GM18502 (cell line): ENCODE data around the gene ST3GAL2.
"Not testable (repeated sequence)": the region's sequence is repeated elsewhere in the genome, so short reads cannot be mapped to it uniquely, and the experiment has no call there.

Experiments used
- ATAC-seq: cut with Tn5 transposase; IDR thresholded peaks from one replicate; pipeline ENCODE4 v1.9.1; 2021; ENCODE audit warnings: mild to moderate bottlenecking; ENCODE audit not compliant: unreplicated experiment, poor library complexity

Gene ST3GAL2

DNA sequence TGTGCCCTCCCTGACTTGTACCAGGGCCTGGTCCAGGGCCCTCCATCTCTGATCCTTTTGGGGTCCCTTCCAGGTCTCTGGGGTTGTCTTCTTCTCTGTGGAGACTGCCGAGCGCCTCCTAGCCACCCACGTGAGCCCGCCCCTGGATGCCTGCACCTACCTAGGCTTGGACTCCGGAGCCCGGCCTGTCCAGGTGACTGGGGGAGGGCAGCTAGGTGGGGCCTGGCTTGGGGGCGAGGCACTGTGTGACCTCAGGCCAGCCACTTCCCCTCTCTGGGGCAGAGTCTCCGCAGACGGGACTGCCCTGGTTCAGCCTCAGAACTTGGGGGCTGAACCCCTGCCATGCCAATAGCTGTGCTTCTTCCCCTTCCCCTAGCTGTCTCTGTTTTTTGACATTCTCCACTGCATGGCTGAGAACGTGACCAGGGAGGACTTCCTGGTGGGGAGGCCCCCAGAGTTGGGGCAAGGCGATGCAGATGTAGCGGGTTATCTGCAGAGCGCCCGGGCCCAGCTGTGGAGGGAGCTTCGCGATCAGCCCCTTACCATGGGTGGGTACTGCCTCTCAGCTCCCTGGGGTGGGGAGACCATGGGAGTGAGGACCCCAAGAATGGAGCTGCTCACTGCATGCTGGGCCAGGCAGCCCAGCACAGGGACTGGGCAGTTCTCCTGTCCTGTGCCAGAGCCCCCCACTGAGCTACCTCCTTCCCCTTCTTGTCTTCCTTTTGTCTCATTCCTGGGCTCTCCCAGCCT is 30.1 kb upstream of the ST3GAL2 start:
- ATAC-seq: no peak

DNA sequence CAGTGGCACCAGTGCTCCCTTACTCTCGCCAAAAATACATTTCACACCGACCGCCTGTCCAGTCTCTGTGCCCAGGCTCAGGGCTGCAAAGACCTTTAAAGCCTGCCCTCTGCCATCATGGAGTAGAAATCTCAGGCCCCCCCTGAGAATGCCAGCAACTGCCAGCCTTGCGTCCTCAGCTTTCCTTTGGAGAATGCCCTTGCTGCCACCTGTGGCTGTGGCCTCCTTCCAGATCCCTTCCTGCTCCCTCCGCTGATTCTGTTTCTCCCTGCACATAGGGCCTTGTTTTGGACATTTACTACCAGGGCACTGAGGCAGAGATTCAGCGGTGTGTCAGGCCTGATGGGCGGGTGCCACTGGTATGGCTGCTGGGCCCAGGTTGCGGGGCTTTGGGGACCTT is 28.7 kb upstream of the ST3GAL2 start:
- no peak for ATAC-seq

DNA sequence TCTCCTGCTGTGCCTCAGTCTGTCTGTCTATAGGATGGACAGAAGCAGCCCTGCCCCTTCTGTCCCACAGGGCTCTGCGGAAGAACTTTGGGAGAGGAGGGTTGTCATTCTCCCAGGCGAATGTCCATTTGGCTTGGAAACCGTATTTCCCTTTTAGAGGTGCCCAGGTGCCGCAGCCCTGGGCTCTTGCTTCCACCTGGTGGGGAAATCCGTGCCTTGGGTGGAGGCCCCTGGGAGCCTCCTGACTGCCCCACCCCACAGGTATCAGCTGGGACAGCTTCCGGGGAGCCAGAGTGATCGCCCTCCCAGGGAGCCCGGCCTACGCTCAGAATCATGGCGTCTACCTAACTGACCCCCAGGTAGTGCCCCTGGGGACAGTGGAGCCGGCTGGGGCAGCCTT is 28.2 kb upstream of the ST3GAL2 start:
- ATAC-seq: no peak

DNA sequence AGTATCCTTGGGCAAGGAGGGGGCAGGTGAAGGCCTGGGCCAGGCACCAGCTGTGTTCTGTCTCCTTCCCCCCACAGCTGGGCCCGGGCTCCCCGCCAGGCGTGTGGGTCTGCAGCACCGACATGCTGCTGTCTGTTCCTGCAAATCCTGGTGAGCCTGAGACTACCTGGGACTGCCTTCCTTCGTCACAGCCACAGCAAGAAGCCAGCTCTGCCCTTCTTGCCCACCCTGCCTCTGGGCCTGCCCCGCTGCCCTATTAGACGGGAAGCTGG is 27.8 kb upstream of the ST3GAL2 start:
- no peak for ATAC-seq

DNA sequence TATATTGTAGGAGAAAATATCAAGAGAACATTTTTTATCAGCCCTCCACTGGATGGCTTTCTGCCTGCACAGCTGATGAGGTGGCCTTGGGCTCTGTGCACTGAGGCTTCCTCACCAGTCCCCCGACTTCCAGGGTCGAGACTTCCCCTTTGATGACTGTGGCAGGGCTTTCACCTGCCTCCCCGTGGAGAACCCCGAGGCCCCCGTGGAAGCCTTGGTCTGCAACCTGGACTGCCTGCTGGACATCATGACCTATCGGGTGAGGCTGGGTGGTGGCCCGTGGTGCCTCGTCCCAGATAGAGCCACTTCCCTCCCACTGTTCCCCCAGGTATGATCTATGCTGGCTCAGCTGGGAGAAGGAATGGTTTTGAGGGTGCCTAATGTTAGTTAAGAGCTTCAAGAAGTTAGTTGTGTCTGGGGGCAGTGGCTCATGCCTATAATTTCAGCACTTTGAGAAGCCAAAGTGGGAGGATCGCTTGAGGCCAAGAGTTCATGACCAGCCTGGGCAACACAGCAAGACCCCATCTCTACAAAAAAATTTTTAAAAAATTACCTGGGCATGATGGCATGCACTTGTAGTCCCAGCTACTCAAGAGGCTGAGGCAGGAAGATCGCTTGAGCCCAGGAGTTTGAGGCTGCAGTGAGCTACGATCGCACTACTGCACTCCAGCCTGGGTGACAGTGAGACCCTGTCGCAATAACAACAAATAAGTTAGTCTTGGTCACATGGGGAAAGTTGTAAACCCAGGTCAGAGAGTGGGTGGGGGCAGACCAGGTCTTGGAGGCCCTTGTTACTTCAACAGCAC is 27.3 kb upstream of the ST3GAL2 start:
- ATAC-seq: no peak

DNA sequence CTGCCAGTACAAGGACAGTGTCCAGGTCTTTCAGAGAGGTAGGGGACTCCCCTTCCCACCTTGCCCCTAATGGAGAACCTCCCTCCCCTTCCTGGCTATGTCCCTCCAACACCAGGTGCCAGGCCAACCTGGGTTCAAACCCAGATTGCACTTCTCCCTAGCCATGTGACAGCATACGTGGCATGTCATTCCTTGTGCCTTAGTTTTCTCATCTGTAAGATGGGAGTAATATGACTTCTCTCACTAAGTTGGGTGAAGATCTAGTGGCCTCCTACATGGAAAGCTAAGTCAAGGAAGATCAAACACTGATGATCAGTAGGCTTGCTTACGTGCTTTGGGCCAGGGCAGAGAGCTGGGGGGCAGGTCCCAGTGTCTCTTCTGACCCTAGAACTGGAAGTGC is 24.3 kb upstream of the ST3GAL2 start:
- no peak for ATAC-seq

DNA sequence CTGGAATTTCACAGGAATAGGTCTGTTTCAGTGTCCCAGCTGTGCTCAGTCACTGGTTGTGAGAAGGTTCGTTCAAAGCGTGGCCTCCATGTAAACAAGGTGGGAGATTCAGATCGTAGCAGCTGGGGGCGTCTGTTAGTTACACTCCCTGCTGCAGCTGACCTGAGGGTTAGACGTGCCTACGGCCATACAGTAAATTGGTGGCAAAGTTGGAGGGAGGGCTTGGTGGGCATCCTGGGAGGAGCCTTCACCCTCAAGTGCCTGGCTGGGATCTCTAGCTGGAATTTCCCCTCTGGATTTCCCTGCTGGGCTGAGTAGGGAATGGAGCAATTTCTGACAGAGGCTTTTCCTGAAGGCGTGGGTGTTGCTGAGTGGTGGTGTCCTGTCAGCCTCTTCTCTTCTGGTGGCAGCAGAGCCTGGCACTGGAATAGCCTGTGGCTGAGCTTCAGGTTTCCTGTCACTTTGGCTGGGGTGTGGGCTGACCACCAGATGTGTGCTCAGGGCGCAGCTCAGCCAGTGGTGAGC is 21.9 kb upstream of the ST3GAL2 start:
- no peak for ATAC-seq

DNA sequence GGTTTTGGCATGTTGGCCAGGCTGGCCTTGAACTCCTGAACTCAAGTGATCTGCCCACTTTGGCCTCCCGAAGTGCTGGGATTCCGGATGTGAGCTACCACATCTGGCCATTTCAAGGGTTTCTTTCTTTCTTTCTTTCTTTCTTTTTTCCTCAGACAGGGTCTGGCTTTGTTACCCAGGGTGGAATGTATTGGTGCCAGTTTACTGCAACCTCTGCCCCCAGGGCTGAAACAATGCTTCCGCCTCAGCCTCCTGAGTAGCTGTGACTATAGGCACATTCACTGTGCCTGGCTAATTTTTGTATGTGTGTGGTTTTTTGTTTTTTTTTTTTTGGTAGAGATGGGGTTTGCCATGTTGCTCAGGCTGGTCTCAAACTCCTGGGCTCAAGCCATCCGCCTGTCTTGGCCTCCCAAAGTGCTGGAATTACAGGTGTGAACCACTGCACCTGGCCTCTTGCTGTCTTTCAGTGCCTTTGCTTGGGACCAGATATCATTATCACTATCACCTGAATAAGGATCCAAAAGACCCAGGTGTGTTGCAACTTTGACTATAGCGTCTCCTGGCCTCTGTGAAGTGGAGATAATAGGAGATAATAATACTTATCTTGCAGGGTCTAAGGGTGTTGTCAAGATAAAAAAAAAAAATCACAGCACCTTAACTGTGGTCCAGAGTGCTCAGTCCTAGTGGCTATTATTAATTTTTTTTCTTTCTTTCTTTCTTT is 18.7 kb upstream of the ST3GAL2 start:
- ATAC-seq: no peak

DNA sequence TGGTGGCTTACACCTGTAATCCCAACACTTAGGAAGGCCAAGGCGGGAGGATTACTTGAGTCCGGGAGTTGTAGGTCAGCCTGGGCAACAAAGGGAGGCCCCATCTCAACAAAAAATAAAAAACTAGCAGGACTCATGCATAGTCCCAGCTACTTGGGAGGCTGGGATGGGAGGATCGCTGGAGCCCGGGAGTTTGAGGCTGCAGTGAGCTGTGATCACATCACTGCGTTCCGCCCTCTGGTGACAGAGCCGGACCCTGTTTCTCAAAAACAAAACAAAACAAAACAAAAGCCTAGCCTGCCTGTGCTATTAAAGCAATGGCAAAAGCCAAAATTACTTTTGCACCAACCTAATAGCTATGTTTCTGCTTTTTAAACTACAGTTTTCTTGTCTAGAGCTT is 17.0 kb upstream of the ST3GAL2 start:
- no peak for ATAC-seq

DNA sequence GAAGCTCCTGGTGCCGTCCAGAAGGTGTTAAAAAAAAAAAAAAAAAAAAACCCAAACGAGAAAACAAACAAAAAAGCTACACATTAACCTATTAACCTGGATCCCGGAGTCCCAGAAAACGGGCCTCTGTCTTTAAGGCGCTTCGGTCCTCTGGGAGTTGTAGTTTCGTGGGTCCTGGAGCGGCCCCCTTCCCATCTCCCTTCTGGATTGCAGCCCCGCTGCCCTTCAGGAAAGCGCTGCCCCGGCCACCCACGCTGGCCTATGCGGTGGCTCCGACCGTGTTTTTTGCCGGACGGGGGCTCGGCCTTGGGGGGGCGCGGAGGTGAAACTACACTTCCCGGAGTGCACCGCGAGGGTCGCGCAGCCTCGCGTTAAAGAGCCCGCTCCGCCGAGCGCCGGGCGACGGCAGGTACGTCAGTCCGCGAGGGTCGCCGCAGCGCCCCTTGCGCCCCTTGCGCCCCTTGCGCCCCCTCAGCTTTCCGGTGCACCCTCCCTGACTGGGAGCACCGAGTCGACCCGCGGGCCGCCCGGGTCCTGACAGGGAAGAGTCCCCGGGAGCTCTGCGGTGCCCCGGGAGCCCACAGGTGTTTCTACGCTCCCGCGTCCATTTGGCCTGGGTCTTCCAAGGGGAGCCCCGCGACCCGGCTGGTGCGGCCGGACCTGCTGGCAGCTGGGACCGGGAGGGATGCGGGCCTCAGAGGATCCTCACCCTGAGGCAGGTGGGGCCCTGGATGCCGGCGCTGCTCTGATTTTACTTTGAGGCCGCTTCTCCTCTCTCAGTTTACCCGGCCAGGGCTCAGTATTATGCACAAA is 15.5 kb upstream of the ST3GAL2 start, which contains the start of gene FCSK:
TSS of gene FCSK (plus strand) at position 374 of the 813 bp plus-strand sequence. CDS start 8,596 bp downstream, outside the sequence.
- peak; percentile 84 for ATAC-seq

DNA sequence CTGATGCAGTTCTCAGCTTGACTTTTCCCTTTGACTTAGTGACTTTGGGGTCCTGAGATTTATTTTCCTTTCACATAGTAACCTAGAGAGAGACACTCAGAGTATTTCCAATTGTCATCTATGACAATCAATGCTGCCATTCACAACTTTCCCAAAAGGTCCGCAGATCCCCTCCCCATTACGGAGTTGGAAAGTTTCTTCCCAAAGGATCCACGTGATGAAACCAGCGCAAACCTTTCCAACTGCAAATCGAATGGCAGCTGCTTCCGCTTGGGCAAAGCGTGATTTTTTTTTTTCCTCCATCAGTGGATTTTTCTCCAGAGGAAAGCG is 15.0 kb upstream of the ST3GAL2 start:
- peak; percentile 11 for ATAC-seq

DNA sequence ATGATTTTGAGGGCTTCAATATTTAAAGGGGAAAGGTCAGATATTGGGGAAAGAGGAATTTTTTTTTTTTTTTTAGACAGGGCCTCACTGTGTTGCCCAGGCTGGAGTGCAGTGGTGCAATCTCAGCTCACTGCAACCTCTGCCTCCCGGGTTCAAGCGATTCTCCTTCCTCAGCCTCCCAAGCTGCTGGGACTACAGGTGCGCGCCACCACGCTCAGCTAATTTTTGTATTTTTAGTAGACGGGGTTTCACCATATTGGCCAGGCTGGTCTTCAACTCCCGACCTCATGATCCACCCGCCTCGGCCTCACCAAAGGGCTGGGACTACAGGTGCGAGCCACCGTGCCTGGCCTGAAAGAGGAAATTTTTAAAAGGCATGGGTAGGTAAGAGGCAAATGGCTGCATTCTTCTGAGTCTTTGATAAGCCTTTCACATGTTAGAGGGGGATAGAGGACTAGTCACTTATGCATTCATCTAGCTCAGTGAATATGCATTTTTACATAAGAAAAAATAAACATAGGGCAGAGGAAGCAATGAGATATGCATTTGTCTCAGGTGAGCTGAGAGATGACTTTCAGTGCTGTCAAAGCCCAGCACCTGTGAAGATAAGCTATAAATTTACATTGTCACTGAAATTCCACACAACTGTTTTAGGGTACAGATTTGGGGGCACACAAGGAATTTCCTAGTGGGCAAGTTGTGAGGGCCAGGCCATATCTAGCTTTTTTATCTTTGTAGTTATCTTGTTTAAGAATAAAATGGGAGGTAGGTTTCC is 14.4 kb upstream of the ST3GAL2 start:
- ATAC-seq: no peak

DNA sequence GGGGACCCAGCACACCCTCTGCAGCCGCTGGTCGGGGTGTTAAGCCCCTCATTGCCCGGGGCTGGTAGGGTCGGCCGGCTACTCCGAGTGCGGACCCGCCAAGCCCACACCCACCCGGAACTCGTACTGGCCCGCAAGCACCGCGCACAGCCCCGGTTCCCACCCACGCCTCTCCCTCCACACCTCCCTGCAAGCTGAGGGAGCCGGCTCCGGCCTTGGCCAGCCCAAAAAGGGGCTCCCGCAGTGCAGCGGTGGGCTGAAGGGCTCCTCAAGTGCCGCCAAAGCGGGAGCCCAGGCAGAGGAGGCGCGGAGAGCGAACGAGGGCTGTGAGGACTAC is 12.1 kb upstream of the ST3GAL2 start:
- ATAC-seq: not testable (repeated sequence)

DNA sequence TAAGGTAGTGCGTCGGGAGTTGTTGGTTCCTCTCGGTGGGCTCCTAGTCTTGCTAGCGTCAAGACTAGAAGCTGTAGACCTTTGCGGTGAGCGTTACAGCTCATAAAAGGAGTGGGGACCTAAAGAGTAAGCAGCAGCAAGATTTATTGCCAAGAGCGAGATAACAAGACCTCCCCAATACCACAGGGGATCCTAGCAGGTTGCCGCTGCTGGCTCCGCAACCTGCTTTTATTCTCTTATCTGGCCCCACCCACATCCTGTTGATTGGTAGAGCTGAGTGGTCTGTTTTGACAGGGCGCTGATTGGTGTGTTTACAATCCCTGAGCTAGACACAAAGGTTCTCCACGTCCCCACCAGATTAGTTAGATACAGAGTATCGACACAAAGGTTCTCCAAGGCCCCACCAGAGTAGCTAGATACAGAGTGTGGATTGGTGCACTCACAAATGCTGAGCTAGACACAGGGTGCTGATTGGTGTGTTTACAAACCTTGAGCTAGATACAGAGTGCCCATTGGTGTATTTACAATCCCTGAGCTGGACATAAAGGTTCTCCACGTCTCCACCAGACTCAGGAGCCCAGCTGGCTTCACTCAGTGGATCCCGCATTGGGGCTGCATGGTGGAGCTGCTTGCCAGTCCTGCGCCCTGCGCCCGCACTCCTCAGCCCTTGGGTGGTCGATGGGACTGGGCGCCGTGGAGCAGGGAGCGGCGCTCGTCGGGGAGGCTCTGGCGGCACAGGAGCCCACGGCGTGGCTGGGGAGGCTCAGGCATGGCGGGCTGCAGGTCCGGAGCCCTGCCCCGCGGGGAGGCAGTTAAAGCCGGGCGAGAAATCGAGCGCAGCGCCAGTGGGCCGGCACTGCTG is 11.5 kb upstream of the ST3GAL2 start:
- not testable (repeated sequence) for ATAC-seq

DNA sequence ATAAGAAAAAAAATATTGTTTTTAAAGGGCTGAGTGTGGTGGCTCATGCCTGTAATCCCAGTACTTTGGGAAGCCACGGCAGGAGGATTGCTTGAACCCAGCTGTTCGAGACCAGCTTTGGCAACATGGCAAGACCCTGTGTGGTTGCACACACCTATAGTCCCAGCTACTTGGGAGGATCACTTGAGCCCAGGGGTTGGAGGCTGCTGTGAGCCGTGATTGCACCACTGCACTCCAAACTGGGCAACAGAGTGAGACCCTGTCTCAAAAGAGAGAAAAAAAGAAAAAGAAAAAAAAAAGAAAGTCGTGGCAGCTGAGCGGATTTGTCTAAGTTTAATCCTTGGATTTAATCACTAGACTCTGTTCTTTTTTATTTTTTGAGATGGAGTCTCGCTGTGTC is 9.2 kb upstream of the ST3GAL2 start:
- no peak for ATAC-seq

DNA sequence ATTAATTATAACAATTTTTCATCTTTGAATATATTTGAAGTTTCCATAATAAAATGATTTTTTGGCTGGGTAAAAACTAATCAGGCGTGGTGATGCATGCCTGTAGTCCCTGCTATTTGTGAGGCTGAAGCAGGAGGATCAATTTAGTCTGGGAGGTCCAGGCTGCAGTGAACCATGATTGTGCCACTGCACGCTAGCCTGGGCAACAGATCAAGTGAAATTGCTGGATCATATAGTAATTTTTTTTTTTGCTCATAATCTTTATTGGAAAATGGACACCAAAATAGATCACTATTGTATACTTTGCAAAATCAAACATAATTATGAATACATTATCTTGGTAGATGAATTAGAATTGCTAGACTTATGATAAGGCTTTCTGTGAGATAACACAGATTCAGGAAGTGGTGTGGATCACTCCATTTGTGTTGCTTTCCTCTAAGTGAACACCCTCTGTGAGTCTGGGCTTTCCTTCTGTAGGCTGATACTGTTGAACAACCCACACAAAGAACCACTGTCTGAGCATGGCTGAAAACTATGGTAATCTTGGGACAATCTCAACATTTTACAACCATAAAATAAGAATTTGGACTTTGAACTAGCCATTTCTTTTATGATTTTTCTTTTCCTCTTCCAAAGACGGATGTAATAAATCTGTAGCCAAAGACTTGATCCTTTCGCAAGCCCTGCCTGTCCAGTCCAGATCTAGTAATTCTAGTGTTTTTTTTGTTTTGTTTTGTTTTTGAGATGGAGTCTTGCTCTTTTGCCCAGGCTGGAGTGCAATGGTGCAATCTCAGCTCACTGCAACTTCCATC is 5.6 kb upstream of the ST3GAL2 start:
- no peak for ATAC-seq

DNA sequence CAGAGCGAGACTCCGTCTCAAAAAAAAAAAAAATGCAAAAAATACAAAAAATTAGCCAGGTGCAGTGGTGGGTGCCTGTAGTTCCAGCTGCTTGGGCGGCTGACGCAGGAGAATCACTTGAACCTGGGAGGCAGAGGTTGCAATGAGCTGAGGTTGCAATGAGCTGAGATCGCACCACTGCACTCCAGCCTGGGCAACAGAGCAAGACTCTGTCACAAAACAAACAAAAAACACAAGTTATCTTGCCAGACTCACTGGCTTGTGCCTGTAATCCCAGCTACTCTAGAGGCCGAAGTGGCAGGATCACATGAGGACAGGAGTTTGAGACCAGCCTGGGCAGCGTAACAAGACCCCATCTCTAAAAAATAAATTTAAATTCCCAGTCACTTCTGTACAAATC is 3.4 kb upstream of the ST3GAL2 start:
- ATAC-seq: no peak

DNA sequence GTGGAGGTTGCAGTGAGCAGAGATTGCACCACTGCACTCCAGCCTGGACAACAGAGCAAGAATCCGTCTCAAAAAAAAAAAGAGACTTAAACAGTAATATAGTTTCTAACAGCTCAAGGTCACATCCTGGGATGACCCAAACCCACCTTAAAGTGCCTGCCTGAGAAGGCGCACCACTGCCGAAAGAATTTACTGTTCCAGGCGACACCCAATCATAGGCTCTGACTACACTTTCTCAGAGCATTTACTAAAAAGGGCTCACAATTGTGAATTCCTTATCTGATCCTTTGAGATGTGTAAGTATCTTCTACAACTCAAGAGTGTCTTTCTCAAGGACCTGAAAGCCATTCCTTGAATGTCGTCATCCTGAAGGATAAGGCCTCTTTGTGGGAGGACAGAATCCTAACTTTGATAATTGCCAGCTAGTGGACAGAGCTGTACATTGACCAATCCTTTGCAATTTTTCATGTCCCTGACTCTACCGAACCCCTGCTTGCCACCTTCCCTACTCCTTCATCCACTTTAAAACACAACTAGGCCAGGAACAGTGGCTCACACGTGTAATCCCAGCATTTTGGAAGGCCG is 2.6 kb upstream of the ST3GAL2 start:
- ATAC-seq: no peak
